Bronchial epithelial cell (primary cell): ENCODE results near the gene AMPH. TPM values are rescaled to one million over a fixed set of nuclear protein-coding genes. Genes with fewer than 3 reads are reported as not detected.
A peak's percentile ranks its signal among the peaks of the same experiment; 100 is the strongest.

ENCODE experiments used
- DNase-seq: peaks from one replicate; pipeline ENCODE4 v3.0.0-alpha.2; 2010; ENCODE audit warnings: low read depth
- FAIRE-seq: peaks from 2 replicates; lab custom pipeline; 2011; peaks lifted over from hg19 to GRCh38; lab: Jason Lieb, UNC
- H3K27me3 ChIP-seq: 2 replicates; pipeline ENCODE4 v1.5.1; 2011; ENCODE audit warnings: low read length; ENCODE audit not compliant: control insufficient read depth, insufficient read depth
- H3K36me3 ChIP-seq: 2 replicates; pipeline ENCODE4 v1.5.1; 2011; ENCODE audit warnings: low read length; ENCODE audit not compliant: control insufficient read depth, insufficient read depth
- H3K4me3 ChIP-seq: 2 replicates; pipeline ENCODE4 v1.5.1; 2011; ENCODE audit warnings: mild to moderate bottlenecking, low read depth, low read length, control low read depth
- CTCF ChIP-seq: IDR thresholded peaks from 2 replicates; pipeline ENCODE4 v1.5.1; 2011; ENCODE audit warnings: mild to moderate bottlenecking, moderate library complexity, low read length, control low read depth, inconsistent platforms; ENCODE audit not compliant: insufficient read depth, severe bottlenecking
- total RNA-seq: library from RNA; depleted of rRNA; stranded (reverse); fragments of >200 nt; gene quantifications from 2 replicates; pipeline ENCODE4 v1.2.1, GENCODE V29; 2014

Gene AMPH
- total RNA-seq, 1 donor from 2014 or later, result not detected

- peak; percentile 17 for DNase-seq
- FAIRE-seq, result no peak
- no peak for TF ChIP-seq CTCF
Observed at GRCh38 chr7:38512704-38513103, 118.5 kb downstream of the AMPH start.

GRCh38 chr7:38512291-38512690 is 118.9 kb downstream of the AMPH start:
- Histone ChIP-seq H3K27me3 (no peaks in the 10 kb centered on the region), H3K4me3 (no peak overlapping the region), H3K36me3 (no peaks in the 10 kb centered on the region)
- FAIRE-seq, result no peak
- DNase-seq, result no peak
- TF ChIP-seq CTCF, result no peak

More at GRCh38 chr7:38512704-38513103, 118.5 kb downstream of the AMPH start:
- Histone ChIP-seq H3K4me3 (no peak overlapping the region), H3K27me3 (no peaks in the 10 kb centered on the region), H3K36me3 (no peaks in the 10 kb centered on the region)

- Histone ChIP-seq H3K4me3 (no peak overlapping the region), H3K36me3 (no peaks in the 10 kb centered on the region), H3K27me3 (no peaks in the 10 kb centered on the region)
- DNase-seq (no peak), FAIRE-seq (no peak)
- TF ChIP-seq CTCF, result no peak
Observed at GRCh38 chr7:38507384-38507783, 123.8 kb downstream of the AMPH start.

GRCh38 chr7:38506756-38507155 is 124.4 kb downstream of the AMPH start:
- DNase-seq, result no peak
- no peak for TF ChIP-seq CTCF
- FAIRE-seq, result no peak
- H3K4me3 ChIP-seq, result no peak overlapping the region
- no peaks in the 10 kb centered on the region for H3K36me3 ChIP-seq
- no peaks in the 10 kb centered on the region for H3K27me3 ChIP-seq

- Histone ChIP-seq H3K4me3 (no peak overlapping the region), H3K27me3 (no peaks in the 10 kb centered on the region), H3K36me3 (no peaks in the 10 kb centered on the region)
- TF ChIP-seq CTCF, result no peak
- FAIRE-seq (no peak), DNase-seq (no peak)
Observed at GRCh38 chr7:38506004-38506403, 125.2 kb downstream of the AMPH start.

- no peak for FAIRE-seq
Observed at GRCh38 chr7:38504684-38505083, 126.5 kb downstream of the AMPH start.

More at GRCh38 chr7:38504684-38505083, 126.5 kb downstream of the AMPH start:
- no peak overlapping the region for H3K4me3 ChIP-seq
- H3K27me3 ChIP-seq, result no peaks in the 10 kb centered on the region
- DNase-seq, result no peak
- no peaks in the 10 kb centered on the region for H3K36me3 ChIP-seq
- TF ChIP-seq CTCF, result no peak
